CD4-positive, alpha-beta T cell (primary cell): ENCODE data around the gene CCT8L2. TPM values are rescaled to one million over a fixed set of nuclear protein-coding genes. Genes with fewer than 3 reads are reported as not detected.
"Not testable (repeated sequence)": the region's sequence is repeated elsewhere in the genome, so short reads cannot be mapped to it uniquely, and the experiment has no call there.

ENCODE experiments used
- ATAC-seq: fragments of 200-7000 bp; cut with Tn5 transposase; one replicate; pipeline ENCODE4 v1.10.0; 2022; ENCODE audit warnings: mild to moderate bottlenecking; ENCODE audit not compliant: poor library complexity
- CTCF ChIA-PET: fragments of 350-600 bp; sonication (Branson Sonifier 250); formaldehyde crosslinking; loops from one replicate; lab custom pipeline; 2021; ENCODE audit warnings: antibody characterized with exemption, inconsistent platforms; lab: Charles Lee
- POLR2A ChIA-PET: fragments of 350-600 bp; sonication (Branson Sonifier 250); formaldehyde crosslinking; loops from one replicate; lab custom pipeline; 2021; ENCODE audit warnings: antibody characterized with exemption, inconsistent platforms; lab: Charles Lee
- DNase-seq, 14 experiments: peaks; one replicate each; pipeline ENCODE4 v3.0.0-alpha.2; 2013 to 2020; ENCODE audit warnings: mixed read lengths in 2 of 14
- H3K27ac ChIP-seq, 2 donors: one replicate each; pipeline versions ENCODE4 v1.5.1 to v1.7.0; 2013; ENCODE audit warnings: low read length in 2 of 2, low read depth in 1 of 2, mild to moderate bottlenecking in 1 of 2
- H3K27me3 ChIP-seq, 2 experiments: 1 replicate in 1 of 2; 2 replicates in 1 of 2; pipeline versions ENCODE4 v1.6.1 to v1.7.0; 2013; ENCODE audit warnings: low read length in 2 of 2, control low read depth in 1 of 2, mild to moderate bottlenecking in 1 of 2, moderate library complexity in 1 of 2; ENCODE audit not compliant: insufficient read depth in 2 of 2, control insufficient read depth in 1 of 2
- H3K36me3 ChIP-seq: one replicate; pipeline ENCODE4 v1.6.1; 2013; ENCODE audit warnings: low read length, control low read depth; ENCODE audit not compliant: insufficient read depth
- H3K4me1 ChIP-seq: one replicate; pipeline ENCODE4 v1.6.1; 2013; ENCODE audit warnings: low read length, control low read depth; ENCODE audit not compliant: insufficient read depth
- H3K4me3 ChIP-seq: one replicate; pipeline ENCODE4 v1.5.1; 2013; ENCODE audit warnings: mild to moderate bottlenecking, low read length, moderate library complexity
- H3K9me3 ChIP-seq, 2 experiments: 1 replicate in 1 of 2; 2 replicates in 1 of 2; pipeline versions ENCODE4 v1.6.1 to v1.7.0; 2013; ENCODE audit warnings: low read length in 2 of 2, mild to moderate bottlenecking in 2 of 2, control low read depth in 1 of 2, moderate library complexity in 1 of 2; ENCODE audit not compliant: control insufficient read depth in 1 of 2, insufficient read depth in 1 of 2
- H3K27ac Mint-ChIP-seq: one replicate; pipeline ENCODE4 v1.8.0; 2020; ENCODE audit warnings: mixed read lengths
- H3K27me3 Mint-ChIP-seq: one replicate; pipeline ENCODE4 v1.8.0; 2021; ENCODE audit warnings: mixed read lengths
- H3K36me3 Mint-ChIP-seq: one replicate; pipeline ENCODE4 v1.8.0; 2021; ENCODE audit warnings: low read depth, mixed read lengths
- H3K4me1 Mint-ChIP-seq: one replicate; pipeline ENCODE4 v1.8.0; 2021; ENCODE audit warnings: low read depth, mixed read lengths
- H3K4me3 Mint-ChIP-seq: one replicate; pipeline ENCODE4 v1.8.0; 2020; ENCODE audit warnings: mild to moderate bottlenecking, mixed read lengths
- H3K9me3 Mint-ChIP-seq: one replicate; pipeline ENCODE4 v1.8.0; 2020; ENCODE audit warnings: mixed read lengths
- CTCF ChIP-seq: fragments of 200-600 bp; IDR thresholded peaks from one replicate; pipeline ENCODE4 v1.8.0; 2022; ENCODE audit warnings: antibody characterized with exemption, mild to moderate bottlenecking
- intact Hi-C, 2 experiments: fragments of 100-400 bp; cut with DNase I in 1 of 2; cut with micrococcal nuclease in 1 of 2; formaldehyde crosslinking; loops; one replicate each; pipeline versions ENCODE4 v1.15.1 to v1.9.0; 2023 to 2025; cut with DNase I, micrococcal nuclease
- total RNA-seq, 174 experiments: library from RNA in 2 of 174; stranded (reverse) in 2 of 174; gene quantifications; one replicate each; pipeline ENCODE4 v1.2.3 and lab custom pipeline; 2021 to 2026

The CCT8L2 gene
- total RNA-seq, 2 experiments from 2014 or later = not detected

DNA sequence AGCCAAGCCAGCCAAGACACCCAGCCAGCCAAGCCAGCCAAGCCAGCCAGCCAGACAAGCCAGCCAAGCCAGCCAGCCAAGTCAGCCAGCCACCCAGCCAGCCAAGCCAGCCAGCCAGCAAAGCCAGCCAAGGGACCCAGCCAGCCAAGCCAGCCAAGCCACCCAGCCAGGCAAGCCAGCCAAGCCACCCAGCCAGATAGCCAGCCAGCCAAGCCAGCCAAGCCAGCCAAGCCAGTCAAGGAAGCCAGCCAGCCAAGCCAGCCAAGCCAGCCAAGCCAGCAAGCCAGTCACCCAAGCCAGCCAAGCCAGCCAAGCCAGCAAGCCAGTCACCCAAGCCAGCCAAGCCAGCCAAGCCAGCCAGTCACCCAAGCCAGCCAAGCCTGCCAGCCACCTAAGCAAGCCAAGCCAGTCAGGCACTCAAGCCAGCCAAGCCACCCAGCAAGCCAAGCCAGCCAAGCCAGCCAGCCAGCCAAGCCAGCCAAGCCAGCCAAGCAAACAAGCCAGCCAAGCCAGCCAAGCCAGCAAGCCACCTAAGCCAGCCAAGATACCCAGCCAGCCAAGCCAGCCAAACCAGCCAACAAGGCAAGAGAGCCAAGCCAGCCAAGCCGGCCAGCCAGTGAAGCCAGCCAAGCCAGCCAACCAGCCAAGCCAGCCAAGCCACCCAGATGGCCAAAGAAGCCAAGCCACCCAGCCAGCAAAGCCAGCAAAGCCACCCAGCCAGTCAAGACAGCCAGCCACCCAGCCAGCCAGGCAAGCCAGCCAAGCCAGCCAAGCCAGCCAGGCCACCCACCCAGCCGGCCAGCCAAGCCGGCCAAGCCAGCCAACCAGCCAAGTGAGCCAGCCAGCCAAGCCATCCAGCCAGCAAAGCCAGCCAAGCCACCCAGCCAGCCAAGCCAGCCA is 33.3 kb downstream of the CCT8L2 start:
- Mint-ChIP-seq H3K27ac (no peak overlapping the region), H3K4me3 (no peak overlapping the region), H3K36me3 (no peaks in the 10 kb centered on the region), H3K9me3 (peaks cover 3% of the 10 kb centered on the region), H3K27me3 (no peaks in the 10 kb centered on the region), H3K4me1 (no peaks in the 10 kb centered on the region)
- H3K4me1 ChIP-seq = no peaks in the 10 kb centered on the region
- DNase-seq = no peak
- ATAC-seq = no peak
- peaks cover 0 to 70% of the 10 kb centered on the region in 2 experiments for H3K9me3 ChIP-seq
- no peaks in the 10 kb centered on the region for H3K36me3 ChIP-seq
- H3K27me3 ChIP-seq = no peaks in the 10 kb centered on the region
- ChIA-PET POLR2A (no interaction called here), CTCF (no interaction called here)
- intact Hi-C loops = no loop called here
- no peak overlapping the region for H3K27ac ChIP-seq
- H3K4me3 ChIP-seq = no peak overlapping the region
- no peak for TF ChIP-seq CTCF

GRCh38 chr22:16558376-16558945 is 34.1 kb downstream of the CCT8L2 start:
- H3K36me3 Mint-ChIP-seq, H3K4me1 ChIP-seq, H3K4me1 Mint-ChIP-seq, H3K27me3 Mint-ChIP-seq, H3K27ac Mint-ChIP-seq, CTCF ChIA-PET, H3K27ac ChIP-seq, H3K4me3 Mint-ChIP-seq, POLR2A ChIA-PET, ATAC-seq, intact Hi-C loops, H3K27me3 ChIP-seq, H3K36me3 ChIP-seq, H3K4me3 ChIP-seq, H3K9me3 Mint-ChIP-seq, DNase-seq: not testable (repeated sequence)
- peaks cover 0 to 62% of the 10 kb centered on the region in 2 experiments for H3K9me3 ChIP-seq

DNA sequence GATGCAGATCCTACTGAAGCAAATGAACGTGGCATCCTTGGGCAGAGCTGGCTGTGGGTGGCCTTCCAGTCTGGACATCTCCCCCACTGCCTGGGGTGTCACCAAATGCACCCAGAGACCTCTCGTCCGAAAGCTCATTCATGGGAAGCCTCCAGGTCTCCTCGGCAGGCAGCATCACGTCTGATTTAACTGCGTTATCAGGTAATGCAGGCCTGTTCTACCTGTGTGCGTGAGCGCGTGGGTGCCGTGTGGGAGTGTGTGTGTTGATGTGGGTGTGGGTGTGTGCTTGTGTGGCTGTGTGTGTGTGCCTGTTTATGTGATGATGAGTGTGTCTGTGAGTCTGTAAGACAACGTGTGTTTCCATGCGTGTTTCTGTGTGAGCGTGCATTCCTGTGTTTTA is 35.1 kb downstream of the CCT8L2 start:
- H3K27me3 Mint-ChIP-seq, DNase-seq, H3K36me3 ChIP-seq, H3K36me3 Mint-ChIP-seq, H3K4me3 ChIP-seq, CTCF ChIA-PET, ATAC-seq, POLR2A ChIA-PET, H3K27ac Mint-ChIP-seq, H3K9me3 Mint-ChIP-seq, H3K4me3 Mint-ChIP-seq, H3K4me1 Mint-ChIP-seq, H3K4me1 ChIP-seq, H3K27me3 ChIP-seq, intact Hi-C loops, H3K27ac ChIP-seq: not testable (repeated sequence)
- H3K9me3 ChIP-seq = peaks cover 0 to 52% of the 10 kb centered on the region in 2 experiments

DNA sequence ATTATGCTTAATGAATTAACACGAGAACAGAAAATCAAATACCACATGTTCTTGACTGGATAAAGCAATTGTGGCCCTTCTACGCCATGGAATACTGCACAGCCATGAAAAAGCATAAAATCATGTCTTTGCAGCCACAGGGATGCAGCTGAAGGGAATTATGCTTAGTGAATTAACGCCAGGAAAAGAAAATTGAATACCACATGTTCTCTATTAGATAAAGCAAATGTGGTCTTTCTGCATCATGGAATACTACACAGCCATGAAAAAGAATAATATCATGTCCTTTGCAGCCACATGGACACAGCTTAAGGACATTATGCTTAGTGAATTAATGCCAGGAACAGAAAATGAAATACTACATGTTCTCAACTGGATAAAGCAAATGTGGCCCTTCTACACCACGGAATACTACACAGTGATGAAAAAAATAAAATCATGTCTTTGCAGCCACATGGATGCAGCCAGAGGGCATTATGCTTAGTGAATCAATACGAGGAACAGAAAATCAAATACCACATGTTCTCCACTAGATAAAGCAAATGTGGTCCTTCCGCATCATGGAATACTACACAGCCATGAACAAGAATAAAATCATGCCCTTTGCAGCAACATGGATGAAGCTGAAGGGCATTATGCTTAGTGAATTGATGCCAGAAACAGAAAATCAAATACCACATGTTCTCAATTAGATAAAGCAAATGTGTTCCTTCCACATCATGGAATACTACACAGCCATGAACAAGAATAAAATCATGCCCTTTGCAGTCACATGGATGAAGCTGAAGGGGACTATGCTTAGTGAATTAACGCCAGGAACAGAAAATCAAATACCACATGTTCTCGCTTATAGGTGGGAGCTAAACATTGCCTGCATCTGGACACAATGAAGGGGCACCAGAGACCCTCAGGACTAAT is 37.3 kb downstream of the CCT8L2 start:
- H3K9me3 Mint-ChIP-seq, H3K27ac Mint-ChIP-seq, H3K4me1 ChIP-seq, ATAC-seq, H3K27me3 ChIP-seq, H3K27me3 Mint-ChIP-seq, H3K36me3 Mint-ChIP-seq, intact Hi-C loops, H3K4me1 Mint-ChIP-seq, POLR2A ChIA-PET, H3K36me3 ChIP-seq, H3K27ac ChIP-seq, CTCF ChIA-PET, H3K4me3 Mint-ChIP-seq, H3K4me3 ChIP-seq, DNase-seq: not testable (repeated sequence)
- H3K9me3 ChIP-seq = peaks cover 0 to 30% of the 10 kb centered on the region in 2 experiments

GRCh38 chr22:16543310-16543709 is 49.3 kb downstream of the CCT8L2 start:
- H3K4me3 Mint-ChIP-seq, H3K27ac Mint-ChIP-seq, H3K36me3 ChIP-seq, H3K9me3 Mint-ChIP-seq, ATAC-seq, DNase-seq, CTCF ChIA-PET, H3K9me3 ChIP-seq, POLR2A ChIA-PET, H3K36me3 Mint-ChIP-seq, H3K4me3 ChIP-seq, H3K27me3 ChIP-seq, intact Hi-C loops, H3K27ac ChIP-seq, H3K4me1 Mint-ChIP-seq, H3K4me1 ChIP-seq, H3K27me3 Mint-ChIP-seq: not testable (repeated sequence)
